Measurements from ENCODE around the gene CCDC187. TPM values are rescaled to one million over a fixed set of nuclear protein-coding genes. Genes with fewer than 3 reads are reported as not detected.

Gene CCDC187
- total and polyA plus RNA-seq, 5 experiments from 2014 or later, result not detected

- Mint-ChIP-seq H3K27me3 (no peaks in the 10 kb centered on the region), H3K9me3 (no peaks in the 10 kb centered on the region), H3K27ac (no peak overlapping the region), H3K36me3 (no peaks in the 10 kb centered on the region), H3K4me3 (no peak overlapping the region), H3K4me1 (no peaks in the 10 kb centered on the region)
- DNase-seq, result no peak
- ATAC-seq, result no peak
- POLR2A ChIA-PET, result no interaction called here
Observed at GRCh38 chr9:136257381-136258298, 46.3 kb downstream of the CCDC187 start.

GRCh38 chr9:136255896-136256890, 47.7 kb downstream of the CCDC187 start:
- no peak for DNase-seq

GRCh38 chr9:136255166-136255538, 48.7 kb downstream of the CCDC187 start:
- H3K36me3 Mint-ChIP-seq, result no peaks in the 10 kb centered on the region
- DNase-seq, result no peak
- no peaks in the 10 kb centered on the region for H3K9me3 Mint-ChIP-seq
- no peak overlapping the region for H3K4me3 Mint-ChIP-seq
- POLR2A ChIA-PET, result no interaction called here
- H3K27me3 Mint-ChIP-seq, result no peaks in the 10 kb centered on the region
- no peak overlapping the region for H3K27ac Mint-ChIP-seq
- no peaks in the 10 kb centered on the region for H3K4me1 Mint-ChIP-seq
- ATAC-seq, result no peak

More at GRCh38 chr9:136255896-136256890, 47.7 kb downstream of the CCDC187 start:
- no peaks in the 10 kb centered on the region for H3K27me3 Mint-ChIP-seq
- H3K36me3 Mint-ChIP-seq, result no peaks in the 10 kb centered on the region
- peak overlapping the region in 1 of 10 donors; percentile 71 for H3K27ac Mint-ChIP-seq
- no peaks in the 10 kb centered on the region for H3K4me1 Mint-ChIP-seq
- no peak for ATAC-seq
- H3K4me3 Mint-ChIP-seq, result no peak overlapping the region
- no peaks in the 10 kb centered on the region for H3K9me3 Mint-ChIP-seq
- POLR2A ChIA-PET, result no interaction called here

- H3K9me3 Mint-ChIP-seq, result no peaks in the 10 kb centered on the region
- H3K4me3 Mint-ChIP-seq, result no peak overlapping the region
- ATAC-seq (no peak), DNase-seq (no peak)
- H3K27ac Mint-ChIP-seq, result no peak overlapping the region
- H3K27me3 Mint-ChIP-seq, result no peaks in the 10 kb centered on the region
- POLR2A ChIA-PET, result no interaction called here
- H3K4me1 Mint-ChIP-seq, result no peaks in the 10 kb centered on the region
- no peaks in the 10 kb centered on the region for H3K36me3 Mint-ChIP-seq
Observed at GRCh38 chr9:136254381-136255165, 49.3 kb downstream of the CCDC187 start.

- Mint-ChIP-seq H3K36me3 (no peaks in the 10 kb centered on the region), H3K4me3 (no peak overlapping the region), H3K27me3 (no peaks in the 10 kb centered on the region), H3K27ac (no peak overlapping the region), H3K4me1 (no peaks in the 10 kb centered on the region), H3K9me3 (no peaks in the 10 kb centered on the region)
- no peak for ATAC-seq
- no peak for DNase-seq
- POLR2A ChIA-PET, result interaction anchor here (0.7 kb wide), 1 partner anchor 14 kb away, joined by 3 read pairs; no protein-coding TSS in a partner anchor
Observed at GRCh38 chr9:136253246-136254130, 50.4 kb downstream of the CCDC187 start.

- no peak overlapping the region for H3K27ac Mint-ChIP-seq
- no peak overlapping the region for H3K4me3 Mint-ChIP-seq
- POLR2A ChIA-PET, result interaction anchor here (0.7 kb wide), 1 partner anchor 14 kb away, joined by 3 read pairs; no protein-coding TSS in a partner anchor
- no peaks in the 10 kb centered on the region for H3K9me3 Mint-ChIP-seq
- no peaks in the 10 kb centered on the region for H3K36me3 Mint-ChIP-seq
- H3K27me3 Mint-ChIP-seq, result no peaks in the 10 kb centered on the region
- ATAC-seq (no peak), DNase-seq (no peak)
- no peaks in the 10 kb centered on the region for H3K4me1 Mint-ChIP-seq
Observed at GRCh38 chr9:136252846-136253245, 51.0 kb downstream of the CCDC187 start.

- no peaks in the 10 kb centered on the region for H3K27me3 Mint-ChIP-seq
- POLR2A ChIA-PET, result no interaction called here
- H3K4me1 Mint-ChIP-seq, result no peaks in the 10 kb centered on the region
- H3K4me3 Mint-ChIP-seq, result no peak overlapping the region
- no peaks in the 10 kb centered on the region for H3K36me3 Mint-ChIP-seq
- H3K9me3 Mint-ChIP-seq, result no peaks in the 10 kb centered on the region
- ATAC-seq, result no peak
- DNase-seq, result no peak
- no peak overlapping the region for H3K27ac Mint-ChIP-seq
Observed at GRCh38 chr9:136252281-136252680, 51.6 kb downstream of the CCDC187 start.

- no peaks in the 10 kb centered on the region for H3K9me3 Mint-ChIP-seq
- POLR2A ChIA-PET, result no interaction called here
- no peaks in the 10 kb centered on the region for H3K27me3 Mint-ChIP-seq
- no peak overlapping the region for H3K4me3 Mint-ChIP-seq
- H3K27ac Mint-ChIP-seq, result no peak overlapping the region
- DNase-seq, result no peak
- H3K36me3 Mint-ChIP-seq, result no peaks in the 10 kb centered on the region
- ATAC-seq, result no peak
- H3K4me1 Mint-ChIP-seq, result peaks cover 0 to under 1% (median 0%) of the 10 kb centered on the region in 4 donors
Observed at GRCh38 chr9:136251264-136252115, 52.4 kb downstream of the CCDC187 start.

- ATAC-seq (no peak), DNase-seq (no peak)
- Mint-ChIP-seq H3K4me1 (peaks cover 0 to 7% (median 4%) of the 10 kb centered on the region in 4 donors), H3K36me3 (no peaks in the 10 kb centered on the region), H3K27me3 (no peaks in the 10 kb centered on the region), H3K4me3 (no peak overlapping the region), H3K9me3 (no peaks in the 10 kb centered on the region), H3K27ac (no peak overlapping the region)
- POLR2A ChIA-PET, result no interaction called here
Observed at GRCh38 chr9:136250676-136251075, 53.2 kb downstream of the CCDC187 start.

GRCh38 chr9:136249877-136250559, 53.9 kb downstream of the CCDC187 start:
- Mint-ChIP-seq H3K9me3 (no peaks in the 10 kb centered on the region), H3K4me1 (peaks cover under 1 to 9% (median 6%) of the 10 kb centered on the region in 4 donors), H3K36me3 (no peaks in the 10 kb centered on the region), H3K27me3 (no peaks in the 10 kb centered on the region), H3K27ac (peak overlapping the region in 1 of 10 donors; percentile 37), H3K4me3 (no peak overlapping the region)
- DNase-seq (no peak), ATAC-seq (no peak)
- POLR2A ChIA-PET, result interaction anchor here (0.5 kb wide), 1 partner anchor 146 kb away, joined by 4 read pairs; no protein-coding TSS in a partner anchor

Data from naive thymus-derived CD8-positive, alpha-beta T cell (primary cell).